K562 (cell line): ENCODE results near the gene EFCC1. TPM values are rescaled to one million over a fixed set of nuclear protein-coding genes. Genes with fewer than 3 reads are reported as not detected.
A peak's percentile ranks its signal among the peaks of the same experiment; 100 is the strongest.

ENCODE experiments used
- CSDE1 ChIP-seq, 2 experiments: fragments of 450-650 bp; IDR thresholded peaks; 2 replicates each; pipeline ENCODE4 v1.6.1; 2016; ENCODE audit warnings: mild to moderate bottlenecking in 1 of 2
- ETV5 ChIP-seq: sonication (generic); formaldehyde crosslinking; IDR thresholded peaks from 2 replicates; pipeline ENCODE4 v1.4.0; 2020; ENCODE audit warnings: low read depth, mild to moderate bottlenecking, missing genetic modification reagents
- HMBOX1 ChIP-seq: sonication (generic); IDR thresholded peaks from 2 replicates; pipeline ENCODE4 v1.6.1; 2016
- NCOR1 ChIP-seq: fragments of 450-650 bp; IDR thresholded peaks from 2 replicates; pipeline ENCODE4 v1.6.1; 2016; ENCODE audit warnings: mild to moderate bottlenecking, moderate library complexity
- NR3C1 ChIP-seq: sonication (generic); formaldehyde crosslinking; IDR thresholded peaks from 2 replicates; pipeline ENCODE4 v1.8.1; 2022; ENCODE audit warnings: missing genetic modification reagents
- NUFIP1 ChIP-seq: fragments of 450-650 bp; IDR thresholded peaks from 2 replicates; pipeline ENCODE4 v1.6.1; 2018; ENCODE audit not compliant: partially characterized antibody
- PHB2 ChIP-seq: fragments of 450-650 bp; IDR thresholded peaks from 2 replicates; pipeline ENCODE4 v1.6.1; 2017; ENCODE audit warnings: low read depth
- RREB1 ChIP-seq: fragments of 250-450 bp; sonication (Bioruptor Pico); IDR thresholded peaks from 2 replicates; pipeline ENCODE4 v1.4.0; 2020
- STAT5A ChIP-seq: IDR thresholded peaks from 2 replicates; pipeline ENCODE4 v1.6.1; 2012; ENCODE audit warnings: low read length, inconsistent platforms, borderline replicate concordance
- TBP ChIP-seq: optimal IDR thresholded peaks from 2 replicates; pipeline ENCODE3; 2011; ENCODE audit warnings: low read depth, low read length, improper control_type of control experiment
- TSC22D4 ChIP-seq: fragments of 450-650 bp; IDR thresholded peaks from 2 replicates; pipeline ENCODE4 v1.6.1; 2016; ENCODE audit warnings: missing genetic modification characterization, missing biosample characterization, control low read depth
- ZFP30 ChIP-seq: fragments of 250-450 bp; sonication (Bioruptor Pico); IDR thresholded peaks from 2 replicates; pipeline ENCODE4 v1.8.0; 2022; ENCODE audit warnings: moderate library complexity, mild to moderate bottlenecking, inconsistent platforms, borderline replicate concordance
- ZNF274 ChIP-seq: IDR thresholded peaks from 2 replicates; pipeline ENCODE4 v1.6.1; 2011; ENCODE audit warnings: low read depth, mild to moderate bottlenecking, low read length, moderate library complexity, borderline replicate concordance
- polyA plus RNA-seq, 8 experiments: library from polyadenylated mRNA; depleted of rRNA in 4 of 8; stranded (reverse) in 5 of 8; unstranded in 3 of 8; fragments of >200 nt; fragmentation: Nextera tagmentation in 2 of 8; fragmentation: Illumina TruSeq in 1 of 8; extraction: Ambion mirVana in 2 of 8; extraction: Trizol in 1 of 8; gene quantifications; 2 replicates each; pipeline versions ENCODE4 v1.2.1 to v1.2.3, GENCODE V29; 2011 to 2014; ENCODE audit warnings: inconsistent platforms in 1 of 8, missing spikeins in 1 of 8
- total RNA-seq, 7 experiments: library from RNA; depleted of rRNA in 6 of 7; stranded (reverse); fragments of >200 nt in 6 of 7; fragmentation: Illumina TruSeq in 2 of 7; extraction: Trizol in 2 of 7; gene quantifications; 2 replicates each; pipeline versions ENCODE4 v1.2.1 to v1.2.3, GENCODE V29; 2011 to 2021; ENCODE audit warnings: low replicate concordance in 1 of 7
- TF ChIP-seq, protein P1 (sequence below): fragments of 150-350 bp; conservative IDR thresholded peaks from 2 replicates; pipeline ENCODE4 v1.6.1; 2014; ENCODE audit warnings: low read length
- TF ChIP-seq, protein P2 (sequence below): fragments of 250-450 bp; sonication (Bioruptor Pico); IDR thresholded peaks from 2 replicates; pipeline ENCODE4 v1.5.0; 2021; ENCODE audit warnings: mild to moderate bottlenecking, borderline replicate concordance

Gene EFCC1
- total and polyA plus RNA-seq, 9 of the 15 experiments (the other 6 are each of a cell fraction or from before 2014, with no cell fraction given) = not detected

- TF ChIP-seq RREB1 = no peak
- no peak for TF ChIP-seq ZFP30 (CRISPR knock-in tag)
- TF ChIP-seq, protein P1, sequence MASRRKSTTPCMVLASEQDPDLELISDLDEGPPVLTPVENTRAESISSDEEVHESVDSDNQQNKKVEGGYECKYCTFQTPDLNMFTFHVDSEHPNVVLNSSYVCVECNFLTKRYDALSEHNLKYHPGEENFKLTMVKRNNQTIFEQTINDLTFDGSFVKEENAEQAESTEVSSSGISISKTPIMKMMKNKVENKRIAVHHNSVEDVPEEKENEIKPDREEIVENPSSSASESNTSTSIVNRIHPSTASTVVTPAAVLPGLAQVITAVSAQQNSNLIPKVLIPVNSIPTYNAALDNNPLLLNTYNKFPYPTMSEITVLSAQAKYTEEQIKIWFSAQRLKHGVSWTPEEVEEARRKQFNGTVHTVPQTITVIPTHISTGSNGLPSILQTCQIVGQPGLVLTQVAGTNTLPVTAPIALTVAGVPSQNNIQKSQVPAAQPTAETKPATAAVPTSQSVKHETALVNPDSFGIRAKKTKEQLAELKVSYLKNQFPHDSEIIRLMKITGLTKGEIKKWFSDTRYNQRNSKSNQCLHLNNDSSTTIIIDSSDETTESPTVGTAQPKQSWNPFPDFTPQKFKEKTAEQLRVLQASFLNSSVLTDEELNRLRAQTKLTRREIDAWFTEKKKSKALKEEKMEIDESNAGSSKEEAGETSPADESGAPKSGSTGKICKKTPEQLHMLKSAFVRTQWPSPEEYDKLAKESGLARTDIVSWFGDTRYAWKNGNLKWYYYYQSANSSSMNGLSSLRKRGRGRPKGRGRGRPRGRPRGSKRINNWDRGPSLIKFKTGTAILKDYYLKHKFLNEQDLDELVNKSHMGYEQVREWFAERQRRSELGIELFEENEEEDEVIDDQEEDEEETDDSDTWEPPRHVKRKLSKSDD = no peak
- TF ChIP-seq NUFIP1 = no peak
- TF ChIP-seq, protein P2, sequence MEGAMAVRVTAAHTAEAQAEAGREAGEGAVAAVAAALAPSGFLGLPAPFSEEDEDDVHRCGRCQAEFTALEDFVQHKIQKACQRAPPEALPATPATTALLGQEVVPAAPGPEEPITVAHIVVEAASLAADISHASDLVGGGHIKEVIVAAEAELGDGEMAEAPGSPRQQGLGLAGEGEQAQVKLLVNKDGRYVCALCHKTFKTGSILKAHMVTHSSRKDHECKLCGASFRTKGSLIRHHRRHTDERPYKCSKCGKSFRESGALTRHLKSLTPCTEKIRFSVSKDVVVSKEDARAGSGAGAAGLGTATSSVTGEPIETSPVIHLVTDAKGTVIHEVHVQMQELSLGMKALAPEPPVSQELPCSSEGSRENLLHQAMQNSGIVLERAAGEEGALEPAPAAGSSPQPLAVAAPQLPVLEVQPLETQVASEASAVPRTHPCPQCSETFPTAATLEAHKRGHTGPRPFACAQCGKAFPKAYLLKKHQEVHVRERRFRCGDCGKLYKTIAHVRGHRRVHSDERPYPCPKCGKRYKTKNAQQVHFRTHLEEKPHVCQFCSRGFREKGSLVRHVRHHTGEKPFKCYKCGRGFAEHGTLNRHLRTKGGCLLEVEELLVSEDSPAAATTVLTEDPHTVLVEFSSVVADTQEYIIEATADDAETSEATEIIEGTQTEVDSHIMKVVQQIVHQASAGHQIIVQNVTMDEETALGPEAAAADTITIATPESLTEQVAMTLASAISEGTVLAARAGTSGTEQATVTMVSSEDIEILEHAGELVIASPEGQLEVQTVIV = no peak
- TF ChIP-seq NR3C1 (CRISPR knock-in tag) = no peak
- no peak for TF ChIP-seq TBP
- TF ChIP-seq TSC22D4 = no peak
- TF ChIP-seq NCOR1 = peak; percentile 79
- TF ChIP-seq CSDE1 (IDR thresholded peaks at IDR 0.05) = no peak
- TF ChIP-seq ETV5 (CRISPR knock-in tag) = no peak
- no peak for TF ChIP-seq HMBOX1
- TF ChIP-seq STAT5A = 0 out of 2 replicates have a peak, but pooled peaks have one; percentile 33
- TF ChIP-seq PHB2 = no peak
- TF ChIP-seq ZNF274 = no peak
Measured at GRCh38 chr3:129056451-129057173, 55.5 kb downstream of the EFCC1 start (continued).
